ENCODE results near the gene IRAK1. TPM values are rescaled to one million over a fixed set of nuclear protein-coding genes. Genes with fewer than 3 reads are reported as not detected.

IRAK1 gene
- total and polyA plus RNA-seq, 2 of the 8 experiments (the other 6 are each of a cell fraction or from before 2014, with no cell fraction given), result 26.6 to 41.7 TPM

DNA sequence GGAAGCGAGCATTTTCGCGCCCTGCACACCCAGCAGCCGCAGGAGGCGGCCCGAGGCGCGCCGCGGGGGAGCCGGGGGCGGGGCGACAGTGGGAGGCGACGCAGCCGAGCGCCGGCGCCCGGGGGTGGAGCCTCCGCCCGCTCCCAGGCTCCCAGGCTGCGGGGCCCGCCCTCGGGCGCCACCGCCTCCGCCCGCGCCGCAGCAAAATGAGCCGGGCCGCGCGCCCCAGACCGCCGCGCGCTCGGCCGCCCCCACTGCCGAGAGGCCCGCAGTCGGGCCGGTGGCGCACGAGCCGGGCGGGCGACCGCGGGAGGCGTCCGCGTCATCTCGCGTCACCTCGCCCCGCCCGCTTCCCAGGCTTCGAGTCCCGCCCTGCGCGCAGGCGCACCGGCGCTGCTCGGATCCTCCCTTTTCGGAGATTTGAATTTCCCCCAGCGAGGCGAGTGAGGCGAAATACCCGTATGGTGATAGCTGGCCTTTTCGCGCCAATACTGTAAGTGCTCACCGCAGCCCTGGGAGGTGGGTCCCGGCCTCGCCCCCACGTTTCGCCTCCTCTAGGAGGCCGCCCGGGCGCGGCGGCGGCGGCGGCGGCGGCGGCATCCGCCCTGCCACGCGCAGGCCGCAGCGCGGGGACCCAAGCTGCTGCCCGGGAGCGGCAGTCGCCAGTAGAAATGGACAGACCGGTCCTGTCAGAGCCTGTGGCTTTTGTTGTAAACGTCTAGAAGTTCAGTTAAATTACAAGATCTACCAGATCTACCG lies 47.2 kb downstream of the IRAK1 start, which contains the start of gene TMEM187:
TMEM187 (plus strand) TSS at position 387 of the 759 bp plus-strand sequence. CDS start 9,309 bp downstream, outside the sequence.
- Histone ChIP-seq H3K56ac (replicated peaks; ENCODE audit: insufficient read length, low read depth, low read length) (peak within 1 kb of the TSS; percentile 97), H3K9me3 (ENCODE audit: insufficient read depth in 2 of 2, low read depth in 1 of 2, low read length in 1 of 2) (no peaks in the 10 kb centered on the region), H3K79me2 (ENCODE audit: control insufficient read depth in 1 of 2, insufficient read depth in 2 of 2, low read length in 2 of 2) (peaks cover 24 to 32% of the 10 kb centered on the region in 2 experiments), H3K27ac (ENCODE audit: low read depth, low read length) (peak within 1 kb of the TSS; percentile 99), H3K23me2 (ENCODE audit: low read depth, low read length) (peaks cover 8% of the 10 kb centered on the region; the same call in 1 of the 2 replicates), H2BK120ac (replicated peaks; ENCODE audit: low read depth, low read length) (peak within 1 kb of the TSS; percentile 54), H3K4ac (replicated peaks; ENCODE audit: insufficient read length, low read depth, low read length) (peak within 1 kb of the TSS; percentile 98), H2BK12ac (ENCODE audit: low read depth, low read length) (peak within 1 kb of the TSS; percentile 99; the same call in 1 of the 2 replicates), H4K8ac (ENCODE audit: extremely low read depth, insufficient read depth, low read length) (peak within 1 kb of the TSS; percentile 100), H3K4me3 (ENCODE audit: extremely low read depth in 1 of 4, insufficient read depth in 2 of 4, low read depth in 3 of 4, low read length in 4 of 4) (peak within 1 kb of the TSS; percentile 92 to 99 (median 95)), H4K5ac (ENCODE audit: insufficient read length, low read depth, low read length) (peak within 1 kb of the TSS; percentile 98), H3K27me3 (replicated peaks in 1 of 4; ENCODE audit: control insufficient read depth in 3 of 4, extremely low read depth in 1 of 4, insufficient read depth in 3 of 4, low read length in 3 of 4) (no peaks in the 10 kb centered on the region), H4K91ac (replicated peaks; ENCODE audit: insufficient read length, low read length) (peak within 1 kb of the TSS; percentile 100), H3K14ac (ENCODE audit: insufficient read length) (no peak within 1 kb of the TSS), H3K36me3 (ENCODE audit: control insufficient read depth in 2 of 4, insufficient read depth in 4 of 4, low read length in 3 of 4) (no peaks in the 10 kb centered on the region), H3K9ac (replicated peaks in 1 of 4; ENCODE audit: extremely low read depth in 1 of 4, low read depth in 3 of 4, low read length in 3 of 4) (peak within 1 kb of the TSS; percentile 95 to 100 (median 99)), H2BK15ac (ENCODE audit: low read length) (no peak within 1 kb of the TSS), H2AK5ac (ENCODE audit: low read depth, low read length) (peak within 1 kb of the TSS; percentile 90; the same call in 1 of the 2 replicates), H2AFZ (ENCODE audit: low read length) (no peak within 1 kb of the TSS), H3K18ac (ENCODE audit: extremely low read depth, low read length) (peak within 1 kb of the TSS; percentile 96), H3K4me1 (replicated peaks in 1 of 4; ENCODE audit: control insufficient read depth in 3 of 4, insufficient read depth in 4 of 4, low read length in 3 of 4) (peaks cover 3 to 16% (median 7%) of the 10 kb centered on the region in 4 experiments), H4K20me1 (replicated peaks in 1 of 2; ENCODE audit: control insufficient read depth in 1 of 2, insufficient read depth in 2 of 2, low read length in 2 of 2) (peaks cover 16 to 18% of the 10 kb centered on the region in 2 experiments), H3K4me2 (ENCODE audit: insufficient read depth in 1 of 2, low read depth in 2 of 2, low read length in 2 of 2) (peak within 1 kb of the TSS; percentile 66 to 69), H3K79me1 (ENCODE audit: low read depth, low read length) (peaks cover 2% of the 10 kb centered on the region; the same call in 1 of the 2 replicates), H2BK5ac (ENCODE audit: low read depth, low read length) (peak within 1 kb of the TSS; percentile 99), H2BK20ac (ENCODE audit: low read length) (no peak within 1 kb of the TSS), H3K23ac (ENCODE audit: insufficient read length) (no peak within 1 kb of the TSS)
- WGBS, 2 experiments (ENCODE audit: extremely low coverage in 1 of 2, insufficient coverage in 1 of 2, insufficient read length in 1 of 2, insufficient replicate concordance in 2 of 2, low coverage in 1 of 2, low lambda C conversion rate in 2 of 2, missing lambda C conversion rate in 1 of 2), result 1% methylated on average over 19 of the region's 103 CpGs; no CpG with 5 or more reads in 1 of the 2 experiments
- FAIRE-seq, result no peak
- ChIA-PET POLR2A (ENCODE audit: partially characterized antibody) (interaction anchor here (0.6 to 4.6 kb wide), 14 partner anchors 11 to 398 kb away, joined by 3 to 43 read pairs (median 4); partner anchors contain the start of gene ARHGAP4), CTCF (ENCODE audit: partially characterized antibody) (interaction anchor here (2.5 kb wide), 1 partner anchor 41 kb away, joined by 8 read pairs; no protein-coding TSS in a partner anchor)
- DNase-seq (ENCODE audit: low read depth in 1 of 2, low spot score in 2 of 2), result peak in 1 of 2 experiments; percentile 83
- TF ChIP-seq CBX5 (IDR thresholded peaks at IDR 0.05; ENCODE audit: low read depth, low read length) (no peak), RBBP5 (IDR thresholded peaks at IDR 0.05; ENCODE audit: borderline replicate concordance, low read depth, low read length) (no peak), RFX5 (IDR thresholded peaks at IDR 0.05; ENCODE audit: borderline replicate concordance, low read depth, low read length) (no peak), KDM5A (IDR thresholded peaks at IDR 0.05; ENCODE audit: low read length) (no peak), HDAC2 (IDR thresholded peaks at IDR 0.05; ENCODE audit: borderline replicate concordance in 1 of 2, low read depth in 2 of 2, low read length in 2 of 2) (no peak), SUZ12 (IDR thresholded peaks at IDR 0.05; ENCODE audit: low read length) (no peak), KDM1A (IDR thresholded peaks at IDR 0.05; ENCODE audit: borderline replicate concordance, low read length) (no peak), BCL11A (IDR thresholded peaks at IDR 0.05; ENCODE audit: low read depth in 2 of 2, low read length in 2 of 2) (no peak)
- TF ChIP-seq, protein P1, sequence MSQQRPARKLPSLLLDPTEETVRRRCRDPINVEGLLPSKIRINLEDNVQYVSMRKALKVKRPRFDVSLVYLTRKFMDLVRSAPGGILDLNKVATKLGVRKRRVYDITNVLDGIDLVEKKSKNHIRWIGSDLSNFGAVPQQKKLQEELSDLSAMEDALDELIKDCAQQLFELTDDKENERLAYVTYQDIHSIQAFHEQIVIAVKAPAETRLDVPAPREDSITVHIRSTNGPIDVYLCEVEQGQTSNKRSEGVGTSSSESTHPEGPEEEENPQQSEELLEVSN (IDR thresholded peaks at IDR 0.05), result no peak
